Spleen (tissue), 13 donors: ENCODE results near the gene XBP1. TPM values are rescaled to one million over a fixed set of nuclear protein-coding genes. Genes with fewer than 3 reads are reported as not detected.
"Not testable (repeated sequence)": the region's sequence is repeated elsewhere in the genome, so short reads cannot be mapped to it uniquely, and the experiment has no call there.

Experiments used
- DNase-seq: peaks from one replicate; pipeline ENCODE4 v3.0.0-alpha.2; 2020
- H3K27ac ChIP-seq, 8 donors: fragments of 200-600 bp; sonication (generic) in 7 of 8; 1 replicate in 4 of 8; 2 replicates in 4 of 8; pipeline versions ENCODE4 v1.5.0 to v1.8.0; 2016 to 2021; ENCODE audit warnings: inconsistent platforms in 4 of 8, mild to moderate bottlenecking in 4 of 8, moderate library complexity in 1 of 8
- H3K27me3 ChIP-seq, 7 donors: fragments of 200-600 bp; sonication (generic) in 6 of 7; replicated peaks in 1 of 7; 1 replicate in 4 of 7; 2 replicates in 3 of 7; pipeline versions ENCODE4 v1.5.0 to v1.8.0; 2016 to 2021; ENCODE audit warnings: inconsistent platforms in 3 of 7, mild to moderate bottlenecking in 1 of 7
- H3K36me3 ChIP-seq, 6 donors: fragments of 200-600 bp; sonication (generic) in 5 of 6; 1 replicate in 4 of 6; 2 replicates in 2 of 6; pipeline versions ENCODE4 v1.5.0 to v1.8.0; 2016 to 2021; ENCODE audit warnings: inconsistent platforms in 2 of 6
- H3K4me1 ChIP-seq, 6 donors: fragments of 200-600 bp; sonication (generic) in 5 of 6; 1 replicate in 3 of 6; 2 replicates in 3 of 6; pipeline versions ENCODE4 v1.5.0 to v1.8.0; 2016 to 2021; ENCODE audit warnings: inconsistent platforms in 3 of 6
- H3K4me3 ChIP-seq, 8 donors: fragments of 200-600 bp; sonication (generic) in 7 of 8; 1 replicate in 4 of 8; 2 replicates in 4 of 8; pipeline versions ENCODE4 v1.5.0 to v1.8.0; 2016 to 2021; ENCODE audit warnings: inconsistent platforms in 4 of 8, mild to moderate bottlenecking in 4 of 8, moderate library complexity in 2 of 8
- H3K9me3 ChIP-seq, 8 donors: fragments of 200-600 bp; sonication (generic) in 7 of 8; 1 replicate in 4 of 8; 2 replicates in 4 of 8; pipeline versions ENCODE4 v1.5.0 to v1.8.0; 2016 to 2021; ENCODE audit warnings: inconsistent platforms in 4 of 8
- POLR2A ChIP-seq, 3 donors: fragments of 450-650 bp; IDR thresholded peaks; one replicate each; pipeline ENCODE4 v1.5.1; 2017; ENCODE audit warnings: antibody characterized with exemption in 3 of 3, mild to moderate bottlenecking in 1 of 3
- POLR2AphosphoS5 ChIP-seq, 3 donors: sonication (generic); formaldehyde crosslinking; IDR thresholded peaks; one replicate each; pipeline ENCODE4 v1.5.1; 2017; ENCODE audit warnings: antibody characterized with exemption in 3 of 3
- WGBS, 5 donors: extraction: QIAGEN DNeasy Blood & Tissue Kit in 3 of 5; methylation state at CpG; one replicate each; pipeline versions ENCODE4 v1.1.5 to v1.1.7; 2013 to 2018; 5-methylcytosine and 5-hydroxymethylcytosine counted together
- intact Hi-C: fragments of 100-400 bp; cut with DNase I; formaldehyde crosslinking; loops from one replicate; pipeline ENCODE4 v1.15.0; 2023; ENCODE audit warnings: low total_unique reads
- long read RNA-seq, 2 donors: transcript quantifications; one replicate each; lab custom pipeline, GENCODE V29; 2026
- polyA plus RNA-seq, 3 donors: library from polyadenylated mRNA; stranded (reverse); fragments of 200-250 nt; gene quantifications; one replicate each; pipeline ENCODE4 v1.2.1, GENCODE V29; 2013
- total RNA-seq, 7 donors: library from RNA; depleted of rRNA in 3 of 7; stranded (reverse); fragments of >200 nt in 3 of 7; fragmentation: NEBNext Ultra II Directional in 4 of 7; extraction: Animal tissue kit (Norgen Biotek cat#: 25700) in 4 of 7; gene quantifications; one replicate each; pipeline versions ENCODE4 v1.1.0 to v1.2.1, GENCODE V29; 2016 to 2021
- TF ChIP-seq, protein P1 (sequence below), 11 experiments: fragments of 200-600 bp in 7 of 11; fragments of 450-650 bp in 4 of 11; sonication (generic) in 4 of 11; IDR thresholded peaks in 8 of 11; conservative IDR thresholded peaks in 3 of 11; 1 replicate in 7 of 11; 2 replicates in 4 of 11; pipeline versions ENCODE4 v1.4.0 to v1.8.0; 2016 to 2021; ENCODE audit warnings: antibody characterized with exemption in 11 of 11, inconsistent platforms in 4 of 11, mild to moderate bottlenecking in 1 of 11
- donor health status: healthy with polysubstance abuse.
- donor health status: DM: no; HTN: no; CAD: no; lungs with moderate emphysema.
- donor health status: DM: no; HTN: no; CAD: no.
- donor health status: Bipolar disorder and iron deficiency.
- donor health status: healthy.
- donor health status: DM: no; HTN: no; CAD: no.
- donor health status: DM: yes; HTN: yes; CAD: no.

The XBP1 gene
- total RNA-seq (100 to 1,000 TPM; 136 to 703 (median 251) TPM), polyA plus RNA-seq (10 to 100 TPM; 26.8 to 53.8 (median 47.0) TPM)
- long read RNA-seq, donor 1, transcript XBP1-201 (5 exons, 1,850 nt) = major isoform, 38 of 41 reads
- long read RNA-seq, donor 1, partial matches to known transcripts = 0 of 41 reads
- long read RNA-seq, donor 1, other reads (novel, unspliced or antisense) = 0 of 41 reads
- long read RNA-seq, donor 2, transcript XBP1-201 (5 exons, 1,850 nt) = major isoform, 42 of 45 reads
- long read RNA-seq, donor 2, partial matches to known transcripts = 0 of 45 reads
- long read RNA-seq, donor 2, other reads (novel, unspliced or antisense) = 0 of 45 reads

DNA sequence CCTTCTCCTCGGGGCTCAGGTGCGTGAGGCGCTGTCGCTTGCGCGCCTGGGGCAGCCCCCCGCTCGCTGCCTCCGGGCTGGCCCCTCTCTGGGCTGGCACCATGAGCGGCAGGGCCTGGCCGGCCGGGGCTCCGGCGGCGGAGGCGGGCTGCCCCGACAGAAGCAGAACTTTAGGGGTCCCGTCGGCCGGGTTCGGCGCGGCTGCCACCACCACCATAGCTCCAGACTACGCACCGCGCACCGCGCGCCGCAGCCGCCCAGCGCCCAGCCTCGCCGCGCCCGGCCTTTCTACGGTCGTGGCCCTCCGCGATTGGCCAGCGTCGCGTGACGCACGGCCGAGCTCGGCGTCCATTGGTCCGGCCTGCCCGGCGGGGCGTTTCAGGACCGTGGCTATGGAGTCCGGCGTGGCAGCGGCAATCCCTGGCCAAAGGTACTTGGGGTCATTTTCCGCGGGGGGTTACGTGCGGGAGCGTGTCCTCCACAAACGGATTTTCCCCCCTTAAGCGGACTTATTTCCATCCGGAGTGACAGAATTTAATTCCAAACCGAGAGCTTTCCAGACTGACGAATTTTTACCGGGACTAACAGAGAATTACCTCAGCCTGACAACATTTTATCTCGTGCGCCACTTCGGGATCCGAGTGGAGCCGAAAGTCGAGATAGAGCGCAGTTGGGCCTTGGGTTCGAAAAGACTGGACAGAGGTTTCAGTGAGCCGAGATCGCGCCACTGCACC lies at the start of gene XBP1:
Gene XBP1 (minus strand): TSS at position 262 of the 734 bp plus-strand sequence.
- H3K4me3 ChIP-seq = peak within 1 kb of the TSS; percentile 54 to 97 (median 84)
- DNase-seq = peak; percentile 96
- H3K27ac ChIP-seq = peak within 1 kb of the TSS; percentile 98 to 100 (median 99)
- 0 to 1% (median 0%) methylated on average over 45 to 78 of the region's 78 CpGs for WGBS, 5 donors
- H3K27me3 ChIP-seq = no peaks in the 10 kb centered on the region
- H3K4me1 ChIP-seq = peaks cover 43 to 76% (median 65%) of the 10 kb centered on the region in 6 donors
- H3K9me3 ChIP-seq = no peaks in the 10 kb centered on the region
- intact Hi-C loops = no loop called here
- TF ChIP-seq, protein P1, sequence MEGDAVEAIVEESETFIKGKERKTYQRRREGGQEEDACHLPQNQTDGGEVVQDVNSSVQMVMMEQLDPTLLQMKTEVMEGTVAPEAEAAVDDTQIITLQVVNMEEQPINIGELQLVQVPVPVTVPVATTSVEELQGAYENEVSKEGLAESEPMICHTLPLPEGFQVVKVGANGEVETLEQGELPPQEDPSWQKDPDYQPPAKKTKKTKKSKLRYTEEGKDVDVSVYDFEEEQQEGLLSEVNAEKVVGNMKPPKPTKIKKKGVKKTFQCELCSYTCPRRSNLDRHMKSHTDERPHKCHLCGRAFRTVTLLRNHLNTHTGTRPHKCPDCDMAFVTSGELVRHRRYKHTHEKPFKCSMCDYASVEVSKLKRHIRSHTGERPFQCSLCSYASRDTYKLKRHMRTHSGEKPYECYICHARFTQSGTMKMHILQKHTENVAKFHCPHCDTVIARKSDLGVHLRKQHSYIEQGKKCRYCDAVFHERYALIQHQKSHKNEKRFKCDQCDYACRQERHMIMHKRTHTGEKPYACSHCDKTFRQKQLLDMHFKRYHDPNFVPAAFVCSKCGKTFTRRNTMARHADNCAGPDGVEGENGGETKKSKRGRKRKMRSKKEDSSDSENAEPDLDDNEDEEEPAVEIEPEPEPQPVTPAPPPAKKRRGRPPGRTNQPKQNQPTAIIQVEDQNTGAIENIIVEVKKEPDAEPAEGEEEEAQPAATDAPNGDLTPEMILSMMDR (IDR thresholded peaks at IDR 0.05 in 8 of 11, conservative IDR thresholded peaks at IDR 0.05 in 3 of 11) = peak in 4 of 11 experiments; percentile 7 to 39 (median 10)
- TF ChIP-seq POLR2A (IDR thresholded peaks at IDR 0.05) (peak; percentile 69 to 91 (median 85)), POLR2AphosphoS5 (IDR thresholded peaks at IDR 0.05) (peak; percentile 99 to 100 (median 99))
- peaks cover 0 to 35% (median 18%) of the 10 kb centered on the region in 6 donors for H3K36me3 ChIP-seq

DNA sequence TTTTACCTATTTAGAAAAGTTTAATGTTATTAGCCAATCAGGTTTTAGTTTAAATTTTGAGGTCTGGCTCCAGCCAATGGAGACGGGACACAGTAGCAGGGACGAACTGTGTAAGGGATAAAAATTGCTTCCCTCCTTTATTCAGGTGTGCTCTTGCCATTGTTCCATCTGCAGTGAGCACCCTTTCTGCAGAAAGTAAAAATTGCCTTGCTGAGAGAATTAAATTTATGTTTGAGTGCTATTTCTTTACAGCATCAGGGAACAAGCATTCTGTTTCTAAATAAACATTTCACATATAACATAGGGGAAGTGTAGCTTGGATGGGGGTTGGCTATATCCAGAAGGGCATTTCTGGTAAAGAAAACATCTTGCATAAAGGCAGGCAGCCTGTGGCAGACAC lies 46.6 kb upstream of the XBP1 start:
- H3K27me3 ChIP-seq = no peaks in the 10 kb centered on the region
- 92 to 100% (median 96%) methylated on average over 2 of the region's 2 CpGs for WGBS, 5 donors
- intact Hi-C loops = no loop called here
- no peaks in the 10 kb centered on the region for H3K36me3 ChIP-seq
- no peaks in the 10 kb centered on the region for H3K4me1 ChIP-seq
- H3K9me3 ChIP-seq = peaks cover 0 to 28% (median 24%) of the 10 kb centered on the region in 8 donors
- DNase-seq = no peak
- H3K27ac ChIP-seq = no peak overlapping the region
- TF ChIP-seq, protein P1 (IDR thresholded peaks at IDR 0.05 in 8 of 11, conservative IDR thresholded peaks at IDR 0.05 in 3 of 11) = no peak
- TF ChIP-seq POLR2A (IDR thresholded peaks at IDR 0.05) (no peak), POLR2AphosphoS5 (IDR thresholded peaks at IDR 0.05) (no peak)
- H3K4me3 ChIP-seq = no peak overlapping the region

DNA sequence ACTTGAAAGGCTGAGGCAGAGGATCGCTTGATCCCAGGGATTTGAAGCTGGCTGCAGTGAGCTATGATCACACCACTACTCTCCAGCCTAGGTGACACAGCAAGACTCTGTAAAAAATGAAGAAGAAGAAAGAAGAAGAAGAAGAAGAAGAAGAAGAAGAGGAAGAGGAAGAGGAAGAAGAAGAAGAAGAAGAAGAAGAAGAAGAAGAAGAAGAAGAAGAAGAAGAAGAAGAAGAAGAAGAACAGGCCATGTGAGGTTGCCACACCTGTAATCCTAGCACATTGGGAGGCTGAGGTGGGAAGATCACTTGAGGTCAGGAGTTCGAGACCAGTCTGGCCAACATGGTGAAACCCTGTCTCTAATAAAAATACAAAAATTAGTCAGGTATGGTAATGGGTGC lies 43.9 kb upstream of the XBP1 start:
- H3K4me3 ChIP-seq, DNase-seq, H3K27ac ChIP-seq, H3K36me3 ChIP-seq, H3K4me1 ChIP-seq, intact Hi-C loops, H3K27me3 ChIP-seq: not testable (repeated sequence)
- peaks cover 0 to 28% (median 24%) of the 10 kb centered on the region in 8 donors for H3K9me3 ChIP-seq
- WGBS, 5 donors = 70 to 93% (median 83%) methylated on average over 2 of the region's 2 CpGs

DNA sequence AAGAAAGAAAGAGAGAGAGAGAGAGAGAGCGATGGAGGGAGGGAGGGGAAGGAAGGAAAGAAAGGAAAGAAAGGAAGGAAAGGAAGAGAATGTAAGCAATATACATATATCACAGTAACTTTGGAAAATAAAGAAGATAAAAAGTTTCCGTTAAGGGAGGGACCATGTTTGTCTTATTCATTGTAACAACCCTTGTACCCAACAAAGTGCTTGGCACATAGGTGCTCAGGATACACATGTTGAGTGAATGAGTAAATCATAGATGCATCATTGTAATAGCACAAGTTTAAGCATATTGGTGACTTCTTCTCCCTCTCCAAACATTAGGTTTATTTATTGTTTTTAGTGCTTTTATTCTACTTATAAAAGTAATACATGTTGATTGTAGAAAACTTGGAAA lies 43.3 kb upstream of the XBP1 start:
- intact Hi-C loops = no loop called here
- 82 to 95% (median 93%) methylated on average over 2 of the region's 2 CpGs for WGBS, 5 donors
- Histone ChIP-seq H3K27ac (no peak overlapping the region), H3K27me3 (no peaks in the 10 kb centered on the region), H3K4me1 (no peaks in the 10 kb centered on the region), H3K4me3 (no peak overlapping the region), H3K9me3 (peaks cover 0 to 27% (median 23%) of the 10 kb centered on the region in 8 donors), H3K36me3 (no peaks in the 10 kb centered on the region)
- DNase-seq = no peak
- TF ChIP-seq POLR2A (IDR thresholded peaks at IDR 0.05) (no peak), POLR2AphosphoS5 (IDR thresholded peaks at IDR 0.05) (no peak)
- TF ChIP-seq, protein P1 (IDR thresholded peaks at IDR 0.05 in 8 of 11, conservative IDR thresholded peaks at IDR 0.05 in 3 of 11) = no peak
